CD1c-positive myeloid dendritic cell (primary cell): Measurements from ENCODE around the gene SORD.
"Not testable (repeated sequence)": the region's sequence is repeated elsewhere in the genome, so short reads cannot be mapped to it uniquely, and the experiment has no call there.

ENCODE experiments used
- DNase-seq: peaks from one replicate; pipeline ENCODE4 v3.0.0-alpha.2; 2016; ENCODE audit errors: extremely low spot score

The SORD gene

GRCh38 chr15:45062301-45062700 lies 39.3 kb downstream of the SORD start:
- DNase-seq: not testable (repeated sequence)

DNA sequence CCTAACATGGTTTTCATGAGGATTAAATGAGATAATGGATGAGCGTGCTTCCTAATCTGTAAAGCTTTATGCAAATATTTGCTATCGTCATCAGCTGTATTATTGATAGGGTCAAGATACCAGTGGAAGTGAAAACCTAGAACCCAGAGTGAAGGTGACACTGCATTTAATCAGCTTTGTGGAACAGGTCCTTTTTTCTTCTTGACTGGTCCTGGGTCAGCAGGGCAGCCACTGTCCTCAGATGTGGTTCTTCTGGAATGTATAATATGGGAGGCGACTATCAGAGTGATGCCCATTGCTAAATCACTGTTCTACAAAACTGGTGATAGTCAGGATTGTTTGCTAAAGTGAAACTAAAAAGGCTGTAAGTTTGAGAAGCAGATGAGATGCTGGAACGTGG lies 41.4 kb downstream of the SORD start:
- no peak for DNase-seq

DNA sequence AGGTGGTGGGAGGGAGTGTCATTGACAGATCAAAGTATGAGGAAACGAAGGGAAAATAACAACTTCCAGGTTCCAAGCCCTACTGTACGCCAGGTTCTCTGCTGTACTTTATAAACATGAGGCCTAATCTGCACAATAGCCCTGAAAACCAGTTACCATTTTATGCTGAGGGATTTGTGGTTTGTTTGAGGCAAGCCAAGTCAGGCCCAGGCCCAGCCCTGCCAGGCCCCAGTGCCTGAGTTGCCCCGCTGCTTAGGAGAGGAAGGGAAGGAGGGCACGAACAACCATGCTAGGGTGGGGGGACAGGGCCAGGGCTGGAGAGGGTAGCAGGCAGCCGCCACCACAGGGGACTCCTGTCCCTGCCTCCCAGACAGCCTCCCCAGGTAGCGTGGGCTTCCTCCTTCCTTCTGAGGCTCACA lies 47.0 kb downstream of the SORD start:
- not testable (repeated sequence) for DNase-seq

DNA sequence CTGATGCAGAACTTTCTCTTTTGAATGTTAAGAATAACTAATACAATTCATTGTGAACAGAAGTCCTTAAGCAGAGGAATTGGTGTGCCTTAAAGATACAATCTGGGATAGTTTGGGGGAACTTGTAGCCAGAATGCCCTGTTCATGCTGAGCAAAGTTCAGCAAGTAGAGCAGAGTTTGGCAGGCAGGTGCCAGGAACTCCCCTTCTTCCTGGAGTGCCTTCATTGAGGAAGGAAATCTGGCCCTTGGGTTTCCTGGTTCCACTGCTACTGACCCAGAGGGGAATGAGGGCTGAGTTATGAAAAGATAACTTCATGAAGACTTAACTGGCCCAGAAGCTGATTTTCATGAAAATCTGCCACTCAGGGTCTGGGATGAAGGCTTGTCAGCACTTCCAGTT lies 50.6 kb downstream of the SORD start:
- not testable (repeated sequence) for DNase-seq

- DNase-seq: not testable (repeated sequence)
These were observed 52.7 kb downstream of the SORD start for GRCh38 chr15:45075440-45076320.

DNA sequence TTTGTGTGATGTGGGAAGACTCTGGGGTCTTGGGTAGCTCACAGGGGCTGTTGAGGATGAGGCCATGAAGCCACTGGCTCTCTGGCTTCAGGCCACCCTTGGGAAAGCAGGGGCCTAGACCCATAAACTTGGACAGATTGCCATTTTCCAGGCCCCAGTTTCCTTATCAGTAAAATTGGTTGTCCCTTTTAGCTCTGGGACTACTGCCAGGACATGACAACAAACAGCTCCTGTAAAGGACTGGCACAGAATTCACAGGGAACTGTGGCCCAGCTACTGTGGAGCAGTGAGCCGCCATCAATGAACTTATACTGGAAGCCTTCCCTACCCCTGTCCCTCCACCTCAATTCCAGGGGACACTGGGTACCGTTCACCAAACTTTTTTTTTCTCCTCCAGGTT lies 54.4 kb downstream of the SORD start:
- not testable (repeated sequence) for DNase-seq

DNA sequence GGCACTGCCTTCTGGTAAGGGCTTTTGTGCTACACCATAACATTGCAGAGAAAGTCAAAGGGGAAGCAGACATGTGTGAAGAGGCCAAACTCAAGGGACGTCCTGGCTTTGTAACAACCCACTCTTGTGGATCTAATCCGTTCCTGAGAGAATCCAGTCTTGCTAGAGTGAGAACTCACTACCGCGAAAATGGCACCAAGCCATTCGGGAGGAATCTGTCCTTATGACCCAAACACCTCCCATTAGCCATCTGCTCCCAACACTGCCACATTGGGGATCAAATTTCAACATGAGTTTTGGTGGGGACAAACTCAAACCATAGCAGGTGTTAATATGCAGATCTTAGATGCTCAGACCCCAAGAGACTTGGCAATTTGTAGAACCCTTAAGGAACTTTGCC lies 56.2 kb downstream of the SORD start:
- DNase-seq: not testable (repeated sequence)

- not testable (repeated sequence) for DNase-seq
These were observed 56.7 kb downstream of the SORD start for GRCh38 chr15:45079628-45080246.

- DNase-seq: not testable (repeated sequence)
These were observed 57.6 kb downstream of the SORD start for GRCh38 chr15:45080593-45080992.

DNA sequence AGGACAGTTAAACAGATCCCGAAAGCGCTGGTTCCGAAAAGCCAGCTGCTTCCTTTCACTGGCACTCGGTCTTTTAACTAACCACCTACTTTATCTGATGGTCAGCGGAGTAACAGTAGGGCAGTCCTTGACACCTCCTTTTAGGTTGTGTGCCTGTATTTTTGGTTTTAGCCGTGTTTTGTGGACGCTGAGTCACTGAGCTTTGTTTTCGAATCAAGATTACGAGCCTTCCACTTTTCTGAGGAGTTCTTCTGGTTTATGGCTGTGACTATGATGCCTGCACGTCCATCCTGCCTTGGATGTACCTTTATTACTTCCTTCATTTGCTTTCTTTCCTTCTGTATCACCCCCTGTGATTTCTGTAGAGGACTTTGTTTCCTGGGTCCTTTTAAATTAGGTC lies 59.4 kb downstream of the SORD start:
- DNase-seq: not testable (repeated sequence)

DNA sequence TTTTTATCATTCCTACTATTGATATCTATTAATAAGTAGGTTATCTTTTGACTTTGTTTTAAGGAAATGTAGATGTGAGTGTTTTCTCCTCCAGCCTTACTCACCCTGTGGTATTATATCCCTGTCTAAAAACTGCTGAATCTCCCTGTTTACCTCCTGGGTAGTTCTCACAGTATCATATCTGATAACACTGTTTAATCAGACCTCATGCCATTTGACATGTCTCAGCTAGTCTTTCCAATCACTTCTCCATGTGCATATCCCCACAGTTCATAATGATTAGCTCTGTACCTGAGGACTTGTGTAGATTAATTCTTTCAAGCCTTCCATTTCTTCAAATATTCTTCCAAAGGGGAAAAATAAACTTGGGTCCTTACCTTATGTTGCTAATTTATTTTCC lies 60.2 kb downstream of the SORD start:
- DNase-seq: no peak

- no peak for DNase-seq
These were observed 61.2 kb downstream of the SORD start for GRCh38 chr15:45084163-45084562.

- peak; percentile 1 for DNase-seq
These were observed 64.5 kb downstream of the SORD start for GRCh38 chr15:45087513-45087912.

GRCh38 chr15:45088801-45089711 lies 66.1 kb downstream of the SORD start:
- DNase-seq: no peak

DNA sequence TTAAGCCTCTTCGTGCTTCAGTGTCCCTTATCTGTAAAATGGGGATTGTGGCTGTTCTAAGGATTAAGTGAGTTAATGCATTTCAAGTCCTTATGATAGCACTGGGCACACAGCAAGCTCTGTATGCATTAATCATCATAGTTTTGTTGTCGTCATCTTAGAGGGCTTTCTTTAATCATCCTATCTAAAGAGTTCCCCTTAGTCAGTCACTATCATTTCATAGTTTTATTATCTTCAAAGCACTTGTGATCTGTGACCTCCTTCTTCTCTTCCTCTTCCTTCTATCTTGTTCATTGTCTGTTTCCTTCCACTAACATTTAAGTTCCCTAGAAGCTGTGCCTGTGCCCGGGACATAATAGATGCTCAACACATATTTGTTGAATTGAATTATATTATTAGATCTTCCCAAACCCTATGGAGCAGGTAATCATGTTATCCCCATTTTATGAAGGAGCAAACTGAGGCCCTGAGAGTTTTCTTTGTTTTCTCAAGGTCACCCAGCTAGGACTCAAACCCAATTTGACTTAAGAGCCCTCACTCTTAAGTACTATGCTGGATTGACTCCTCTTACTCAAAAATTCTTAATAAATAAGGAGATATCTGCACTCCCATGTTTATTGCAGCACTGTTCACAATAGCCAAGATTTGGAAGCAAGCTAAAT lies 66.8 kb downstream of the SORD start:
- DNase-seq: no peak

GRCh38 chr15:45091161-45091560 lies 68.2 kb downstream of the SORD start:
- DNase-seq: no peak

GRCh38 chr15:45091576-45091975 lies 68.6 kb downstream of the SORD start:
- no peak for DNase-seq

DNA sequence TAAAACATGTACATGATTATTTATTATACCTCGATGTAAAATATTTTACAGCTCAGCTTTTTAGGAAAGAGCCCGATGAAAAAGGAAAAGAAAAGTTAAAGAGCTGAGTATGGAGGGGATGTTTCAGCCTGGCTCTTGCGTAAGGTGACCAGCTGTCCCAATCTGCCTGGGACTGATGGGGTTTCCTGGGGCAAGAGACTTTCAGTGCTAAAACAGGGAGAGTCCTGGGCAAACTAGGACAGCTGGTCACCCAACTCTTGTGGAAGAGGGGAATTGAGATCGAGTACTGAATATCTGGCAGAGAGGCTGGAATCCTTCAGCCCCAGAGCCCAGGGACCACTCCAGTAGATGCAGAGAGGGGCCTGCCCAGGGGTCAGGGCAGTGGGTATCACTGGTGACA lies 70.0 kb downstream of the SORD start:
- no peak for DNase-seq

- DNase-seq: no peak
These were observed 70.8 kb downstream of the SORD start for GRCh38 chr15:45093622-45094357.

- DNase-seq: no peak
These were observed 71.3 kb downstream of the SORD start for GRCh38 chr15:45094358-45094730.

GRCh38 chr15:45095661-45096060 lies 72.7 kb downstream of the SORD start:
- DNase-seq: no peak
